SH-SY5Y (cell line): ENCODE data around the gene IGFBP4.

Experiments used
- GATA2 ChIP-seq: IDR thresholded peaks from 2 replicates; pipeline ENCODE4 v1.6.1; 2011; ENCODE audit warnings: mild to moderate bottlenecking, low read depth, low read length
- GATA3 ChIP-seq: IDR thresholded peaks from 2 replicates; pipeline ENCODE4 v1.6.1; 2011; ENCODE audit warnings: low read depth, mild to moderate bottlenecking, low read length, moderate library complexity

DNA sequence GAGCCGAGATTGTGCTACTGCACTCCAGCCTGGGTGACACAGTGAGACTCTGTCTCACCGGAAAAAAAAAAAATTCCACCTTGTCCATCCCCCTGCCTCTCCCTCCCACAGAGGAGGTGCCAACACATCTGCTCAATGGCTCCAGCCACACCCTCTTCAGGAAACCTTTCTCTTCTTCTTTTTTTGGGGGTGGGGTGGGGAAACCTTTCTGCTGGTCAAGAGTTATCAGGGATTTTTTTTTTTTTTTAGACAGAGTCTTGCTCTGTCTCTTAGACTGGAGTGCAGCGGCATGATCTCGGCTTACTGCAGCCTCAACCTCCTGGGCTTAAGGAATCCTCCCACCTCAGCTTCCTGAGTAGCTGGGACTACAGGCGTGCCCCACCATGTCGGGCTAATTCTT, 39.5 kb downstream of the IGFBP4 start:
- TF ChIP-seq GATA3 (no peak), GATA2 (no peak)
